Central memory CD8-positive, alpha-beta T cell (primary cell): ENCODE data around the gene TCF12.

Experiments used
- ATAC-seq: fragments of 150-1000 bp; cut with Tn5 transposase; replicated peaks from 2 replicates; pipeline ENCODE4 v1.10.0; 2022; ENCODE audit warnings: mild to moderate bottlenecking, moderate FRiP score, moderate number of reproducible peaks; ENCODE audit not compliant: poor library complexity, severe bottlenecking; ENCODE audit errors: extremely low read depth
- DNase-seq, 2 donors: peaks; one replicate each; pipeline ENCODE4 v3.0.0; 2021; ENCODE audit warnings: low spot score in 2 of 2
- H3K27ac Mint-ChIP-seq: one replicate; pipeline ENCODE4 v1.8.0; 2022; ENCODE audit warnings: low read depth, mild to moderate bottlenecking, moderate library complexity, mixed read lengths
- H3K27me3 Mint-ChIP-seq: one replicate; pipeline ENCODE4 v1.8.0; 2022; ENCODE audit warnings: mixed read lengths
- H3K36me3 Mint-ChIP-seq: one replicate; pipeline ENCODE4 v1.8.0; 2022; ENCODE audit warnings: mild to moderate bottlenecking, moderate library complexity, mixed read lengths; ENCODE audit not compliant: insufficient read depth
- H3K4me1 Mint-ChIP-seq: one replicate; pipeline ENCODE4 v1.8.0; 2022; ENCODE audit warnings: mixed read lengths
- H3K4me3 Mint-ChIP-seq: one replicate; pipeline ENCODE4 v1.8.0; 2022; ENCODE audit warnings: mild to moderate bottlenecking, moderate library complexity, mixed read lengths
- H3K9me3 Mint-ChIP-seq: one replicate; pipeline ENCODE4 v1.8.0; 2022; ENCODE audit warnings: mixed read lengths

Gene TCF12

GRCh38 chr15:56918046-56918938 is at the start of gene TCF12:
Gene TCF12, plus strand, starts transcription at chr15:56918644. Its CDS starts 1,270 bp downstream, at chr15:56919914.
- ATAC-seq = peak; percentile 70
- H3K4me1 Mint-ChIP-seq = peaks cover 34% of the 10 kb centered on the region

GRCh38 chr15:56869573-56869972 is 48.9 kb upstream of the TCF12 start:
- Mint-ChIP-seq H3K4me3 (no peak overlapping the region), H3K27me3 (no peaks in the 10 kb centered on the region), H3K27ac (no peak overlapping the region), H3K36me3 (no peaks in the 10 kb centered on the region), H3K4me1 (no peaks in the 10 kb centered on the region), H3K9me3 (no peaks in the 10 kb centered on the region)
- DNase-seq (no peak), ATAC-seq (no peak)

More at GRCh38 chr15:56918046-56918938, at the start of gene TCF12:
- no peaks in the 10 kb centered on the region for H3K27me3 Mint-ChIP-seq
- H3K4me3 Mint-ChIP-seq = peak within 1 kb of the TSS; percentile 94
- H3K9me3 Mint-ChIP-seq = no peaks in the 10 kb centered on the region
- peak; percentile 82 to 85 for DNase-seq
- H3K27ac Mint-ChIP-seq = peak within 1 kb of the TSS; percentile 90
- H3K36me3 Mint-ChIP-seq = peaks cover 28% of the 10 kb centered on the region

- ATAC-seq (no peak), DNase-seq (no peak)
- Mint-ChIP-seq H3K27me3 (no peaks in the 10 kb centered on the region), H3K9me3 (no peaks in the 10 kb centered on the region), H3K36me3 (no peaks in the 10 kb centered on the region), H3K4me1 (no peaks in the 10 kb centered on the region), H3K27ac (no peak overlapping the region), H3K4me3 (no peak overlapping the region)
Observed at GRCh38 chr15:56871185-56871584, 47.3 kb upstream of the TCF12 start.

GRCh38 chr15:56871867-56872266 is 46.6 kb upstream of the TCF12 start:
- no peak overlapping the region for H3K27ac Mint-ChIP-seq
- H3K9me3 Mint-ChIP-seq = no peaks in the 10 kb centered on the region
- no peaks in the 10 kb centered on the region for H3K27me3 Mint-ChIP-seq
- DNase-seq (no peak), ATAC-seq (no peak)
- no peak overlapping the region for H3K4me3 Mint-ChIP-seq
- H3K4me1 Mint-ChIP-seq = no peaks in the 10 kb centered on the region
- H3K36me3 Mint-ChIP-seq = no peaks in the 10 kb centered on the region

- no peak for DNase-seq
- H3K27me3 Mint-ChIP-seq = no peaks in the 10 kb centered on the region
- ATAC-seq = no peak
- H3K9me3 Mint-ChIP-seq = no peaks in the 10 kb centered on the region
- no peak overlapping the region for H3K27ac Mint-ChIP-seq
- H3K4me3 Mint-ChIP-seq = no peak overlapping the region
- peaks cover 2% of the 10 kb centered on the region for H3K36me3 Mint-ChIP-seq
- H3K4me1 Mint-ChIP-seq = no peaks in the 10 kb centered on the region
Observed at GRCh38 chr15:56877255-56877970, 41.0 kb upstream of the TCF12 start.

DNA sequence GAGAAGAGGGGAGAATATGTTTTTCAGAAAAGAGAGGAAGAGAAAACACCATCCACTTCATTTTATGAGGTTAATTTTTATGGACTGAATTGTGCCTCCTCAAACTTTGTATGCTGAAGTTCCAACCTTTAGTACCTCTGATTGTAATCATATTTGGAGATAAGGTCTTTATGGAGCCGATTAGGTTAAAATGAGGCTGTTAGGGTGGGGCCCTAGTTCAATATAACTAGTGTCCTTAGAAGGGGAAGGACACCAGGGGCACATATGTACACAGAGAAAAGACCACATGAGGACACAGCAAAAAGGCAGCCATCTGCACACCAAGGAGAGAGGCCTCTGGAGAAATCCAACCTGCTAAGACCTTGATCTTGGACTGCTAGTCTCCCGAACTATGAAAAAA is 38.9 kb upstream of the TCF12 start:
- Mint-ChIP-seq H3K36me3 (peaks cover 2% of the 10 kb centered on the region), H3K27ac (no peak overlapping the region), H3K27me3 (no peaks in the 10 kb centered on the region), H3K4me3 (no peak overlapping the region), H3K4me1 (no peaks in the 10 kb centered on the region), H3K9me3 (no peaks in the 10 kb centered on the region)
- DNase-seq (no peak), ATAC-seq (no peak)

DNA sequence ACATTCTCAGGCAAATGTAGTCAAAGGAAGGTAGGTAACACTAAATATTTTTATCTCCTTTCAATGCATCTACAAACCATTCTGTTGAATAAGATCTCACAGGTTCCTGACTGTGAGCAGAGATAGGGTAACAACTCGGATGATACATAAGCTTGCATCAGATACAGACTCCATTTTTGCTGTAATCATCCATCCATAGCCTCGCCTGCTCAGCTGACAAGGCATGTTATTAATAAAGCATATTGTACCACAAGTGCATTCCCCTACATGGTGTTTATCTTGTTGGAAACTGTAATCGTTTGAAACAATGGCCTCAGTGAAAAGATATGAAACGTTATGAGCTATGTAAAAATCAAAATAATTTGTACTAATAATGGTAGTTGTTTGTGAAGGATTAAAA is 35.4 kb upstream of the TCF12 start:
- no peaks in the 10 kb centered on the region for H3K9me3 Mint-ChIP-seq
- H3K36me3 Mint-ChIP-seq = peaks cover 7% of the 10 kb centered on the region
- no peak overlapping the region for H3K4me3 Mint-ChIP-seq
- H3K27me3 Mint-ChIP-seq = no peaks in the 10 kb centered on the region
- no peak overlapping the region for H3K27ac Mint-ChIP-seq
- DNase-seq = no peak
- H3K4me1 Mint-ChIP-seq = peaks cover 11% of the 10 kb centered on the region
- no peak for ATAC-seq

- H3K27me3 Mint-ChIP-seq = no peaks in the 10 kb centered on the region
- peaks cover 7% of the 10 kb centered on the region for H3K36me3 Mint-ChIP-seq
- peak overlapping the region; percentile 92 for H3K27ac Mint-ChIP-seq
- peaks cover 21% of the 10 kb centered on the region for H3K4me1 Mint-ChIP-seq
- ATAC-seq (peak; percentile 69), DNase-seq (no peak)
- no peaks in the 10 kb centered on the region for H3K9me3 Mint-ChIP-seq
- H3K4me3 Mint-ChIP-seq = peak overlapping the region; percentile 88
Observed at GRCh38 chr15:56886363-56886931, 32.0 kb upstream of the TCF12 start.

GRCh38 chr15:56886932-56887781 is 31.3 kb upstream of the TCF12 start:
- peak; percentile 82 for ATAC-seq
- H3K36me3 Mint-ChIP-seq = peaks cover 7% of the 10 kb centered on the region
- H3K9me3 Mint-ChIP-seq = no peaks in the 10 kb centered on the region
- H3K4me3 Mint-ChIP-seq = peak overlapping the region; percentile 88
- no peaks in the 10 kb centered on the region for H3K27me3 Mint-ChIP-seq
- peak overlapping the region; percentile 92 for H3K27ac Mint-ChIP-seq
- H3K4me1 Mint-ChIP-seq = peaks cover 21% of the 10 kb centered on the region
- peak; percentile 55 to 66 for DNase-seq

DNA sequence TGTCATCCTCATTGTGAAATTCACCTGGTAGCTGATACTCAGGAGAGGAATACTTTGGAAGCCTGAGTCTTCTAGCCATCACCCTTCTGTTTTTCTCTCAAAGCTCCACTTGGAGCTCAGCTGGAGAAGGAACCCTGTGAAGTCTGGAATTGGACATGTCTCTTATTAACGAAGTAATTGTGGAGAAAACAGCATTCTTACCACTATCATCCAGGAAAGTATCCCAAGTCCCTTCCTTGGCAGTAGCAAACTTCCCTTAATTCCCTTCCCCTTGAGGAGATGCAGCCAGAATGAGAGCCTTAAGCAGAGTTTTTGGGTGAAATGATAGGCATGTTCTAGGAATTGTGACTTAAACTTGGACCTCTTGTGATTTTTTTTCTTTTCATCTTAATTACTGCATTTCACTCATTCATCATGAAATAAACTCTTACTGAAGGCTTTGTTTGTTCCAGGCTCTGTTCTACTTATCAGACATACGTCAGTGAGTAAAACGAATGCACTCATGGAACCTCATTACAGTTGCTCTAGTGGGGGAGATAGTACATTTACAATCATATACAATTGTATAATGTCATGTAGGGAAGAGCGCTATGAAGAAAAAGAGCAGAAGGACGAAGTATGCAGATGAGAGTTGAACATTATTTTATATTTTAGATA is 30.5 kb upstream of the TCF12 start:
- no peak for ATAC-seq
- H3K9me3 Mint-ChIP-seq = no peaks in the 10 kb centered on the region
- H3K4me1 Mint-ChIP-seq = peaks cover 21% of the 10 kb centered on the region
- H3K4me3 Mint-ChIP-seq = peak overlapping the region; percentile 88
- DNase-seq = no peak
- peak overlapping the region; percentile 92 for H3K27ac Mint-ChIP-seq
- no peaks in the 10 kb centered on the region for H3K27me3 Mint-ChIP-seq
- H3K36me3 Mint-ChIP-seq = peaks cover 7% of the 10 kb centered on the region

DNA sequence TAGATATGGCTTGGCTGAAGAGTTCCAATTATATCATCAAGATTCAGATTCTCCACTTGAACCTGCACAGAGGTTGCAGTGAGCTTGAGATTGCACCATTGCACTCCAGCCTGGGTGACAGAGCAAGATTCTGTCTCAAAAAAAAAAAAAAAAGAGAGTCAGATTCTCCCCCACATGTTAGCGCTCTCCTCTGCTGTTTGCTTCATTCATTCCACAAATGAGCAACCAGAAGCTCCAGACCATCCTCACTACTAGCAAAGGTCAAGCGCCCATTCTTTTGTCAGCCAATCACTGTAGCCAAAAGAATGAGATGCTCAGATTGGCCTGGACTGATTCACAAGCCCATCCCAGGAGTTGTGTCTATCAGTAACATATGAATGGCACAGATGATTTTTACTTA is 28.4 kb upstream of the TCF12 start:
- Mint-ChIP-seq H3K36me3 (peaks cover 7% of the 10 kb centered on the region), H3K4me3 (no peak overlapping the region), H3K4me1 (peaks cover 21% of the 10 kb centered on the region), H3K27me3 (no peaks in the 10 kb centered on the region), H3K27ac (no peak overlapping the region), H3K9me3 (no peaks in the 10 kb centered on the region)
- DNase-seq (no peak), ATAC-seq (no peak)
